Activated CD4-positive, alpha-beta T cell treated with anti-CD3 and anti-CD28 coated beads, Interleukin-2, Interleukin-6, amounts not matched to agents 100 ng/mL and 50 ng/mL, durations not matched to agents 16 hours and 8 hours (primary cell): ENCODE data around the gene NBAS.
"Not testable (repeated sequence)": the region's sequence is repeated elsewhere in the genome, so short reads cannot be mapped to it uniquely, and the experiment has no call there.

Source experiments
- DNase-seq: peaks from one replicate; pipeline ENCODE4 v3.0.0-alpha.2; 2020

Gene NBAS

DNA sequence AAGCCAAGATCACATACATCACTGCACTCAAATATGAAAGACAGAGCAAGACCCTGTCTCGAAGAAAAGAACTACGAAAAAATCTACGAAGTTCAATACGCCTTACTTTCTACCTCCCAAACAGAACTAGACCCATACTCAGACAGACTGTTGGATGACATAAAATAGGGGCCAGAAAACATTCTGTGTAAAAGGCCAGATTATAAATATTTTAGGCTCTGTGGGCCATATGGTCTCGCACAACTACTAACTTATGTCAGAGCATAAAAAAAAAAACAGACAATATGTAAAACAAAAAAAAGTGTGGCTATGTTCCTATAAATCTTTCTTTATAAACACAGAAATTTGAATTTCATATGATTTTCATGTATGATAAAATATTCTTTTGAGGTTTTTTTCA, 40.8 kb downstream of the NBAS start:
- DNase-seq = no peak

DNA sequence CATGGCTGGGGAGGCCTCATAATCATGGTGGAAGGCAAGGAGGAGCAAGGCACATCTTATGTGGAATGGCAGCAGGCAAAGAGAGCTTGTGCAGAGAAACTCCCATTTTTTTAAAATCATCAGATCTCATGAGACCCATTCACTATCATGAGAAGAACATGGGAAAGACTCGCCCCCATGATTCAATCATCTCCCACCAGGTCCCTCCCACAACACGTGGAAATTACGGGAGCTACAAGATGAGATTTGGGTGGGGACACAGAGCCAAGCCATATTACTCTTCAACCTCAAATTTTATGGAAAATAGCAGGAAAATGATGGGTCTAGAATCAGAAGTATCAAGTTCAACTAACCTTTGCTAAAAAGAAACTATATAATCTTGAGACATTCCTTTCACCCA, 42.4 kb downstream of the NBAS start:
- DNase-seq = not testable (repeated sequence)

DNA sequence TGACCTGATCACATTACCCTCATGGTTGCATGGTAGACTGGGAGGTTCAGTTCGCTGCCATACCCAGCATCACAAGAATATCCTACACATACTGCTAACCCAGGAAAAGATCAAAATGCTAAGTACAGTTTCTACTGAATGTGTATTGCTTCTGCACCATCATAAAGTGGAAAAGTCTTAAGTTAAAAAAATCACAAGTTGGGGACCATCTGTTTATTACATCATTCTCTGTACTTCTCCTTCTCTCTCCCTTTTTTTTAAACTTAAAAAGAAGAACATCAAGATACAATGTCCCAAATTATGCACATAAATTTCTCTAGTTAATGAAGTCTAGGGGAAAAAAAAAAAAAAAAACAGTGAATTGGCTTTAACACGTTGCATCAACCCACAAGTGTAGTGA, 43.3 kb downstream of the NBAS start:
- DNase-seq = no peak

DNA sequence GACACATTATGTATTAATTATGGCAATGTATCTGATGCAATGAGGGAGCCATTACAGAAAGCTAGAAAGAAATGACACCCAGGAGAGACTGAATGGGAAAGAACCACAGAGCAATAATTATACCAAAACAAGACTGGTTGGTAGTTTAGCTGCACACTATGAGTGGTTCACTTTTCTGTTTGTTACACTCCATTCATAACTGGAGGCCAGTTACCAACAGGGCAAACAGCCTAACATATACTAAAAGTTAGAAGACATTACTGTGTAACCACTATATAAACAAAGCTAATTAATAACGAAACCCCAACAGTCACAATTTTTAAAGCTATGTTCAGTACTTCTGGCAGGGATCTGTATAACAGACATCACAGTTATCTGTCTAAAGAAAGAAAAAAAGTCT, 49.4 kb downstream of the NBAS start:
- DNase-seq = peak; percentile 38

DNA sequence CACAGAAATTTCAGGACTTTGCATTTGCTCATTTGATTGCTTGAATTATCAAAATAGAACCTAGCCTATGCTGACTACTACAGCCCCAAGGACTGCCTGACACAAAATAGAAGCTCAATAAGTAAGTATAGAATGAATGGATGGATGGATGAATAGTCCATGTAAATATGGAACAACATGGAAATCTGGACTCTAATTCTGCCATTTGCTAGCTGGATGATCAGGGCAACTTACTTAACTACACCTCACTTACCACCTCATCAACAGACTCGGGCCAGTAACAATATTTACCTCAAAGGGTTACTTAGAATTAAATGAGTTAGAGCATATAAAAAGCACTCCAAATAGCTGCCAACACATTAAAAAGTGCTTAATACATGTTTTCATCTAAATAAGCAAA, 50.6 kb downstream of the NBAS start:
- DNase-seq = no peak

DNA sequence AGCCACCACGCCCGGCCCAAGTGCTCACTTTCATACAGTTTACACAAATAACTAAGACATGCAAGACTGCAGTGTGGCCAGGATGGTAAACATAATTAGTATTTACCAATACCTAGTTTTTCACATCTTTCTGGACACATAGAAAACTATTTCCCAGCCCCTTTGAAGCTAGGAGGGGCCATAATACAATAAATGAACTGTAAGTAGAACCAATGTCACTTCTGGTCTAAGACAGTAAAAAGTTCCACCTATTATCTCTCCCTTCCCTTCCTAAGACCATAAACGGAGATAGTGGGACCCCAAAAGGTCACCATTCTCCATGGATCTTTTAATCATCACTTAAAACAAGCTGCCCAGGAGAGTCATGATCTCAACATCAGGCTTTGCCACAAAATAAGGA, 51.0 kb downstream of the NBAS start:
- DNase-seq = no peak

DNA sequence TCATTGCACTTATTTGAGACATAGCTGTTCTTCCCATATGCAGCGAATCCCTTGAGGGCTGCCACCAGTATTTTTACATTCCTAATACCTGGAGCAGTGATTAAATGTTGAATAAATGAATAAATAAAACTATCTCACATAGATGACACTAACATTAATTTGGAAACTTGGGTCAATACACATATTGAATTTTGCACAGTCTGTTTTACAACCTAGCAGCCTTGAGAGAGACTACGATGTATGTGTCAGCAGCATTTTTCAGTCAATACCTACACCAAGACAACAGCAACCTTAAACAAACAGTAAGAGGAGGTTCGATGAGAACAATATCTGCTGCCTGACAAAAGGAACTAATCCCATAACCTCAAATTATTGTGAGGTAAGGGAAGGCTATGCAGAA, 53.4 kb downstream of the NBAS start:
- no peak for DNase-seq

DNA sequence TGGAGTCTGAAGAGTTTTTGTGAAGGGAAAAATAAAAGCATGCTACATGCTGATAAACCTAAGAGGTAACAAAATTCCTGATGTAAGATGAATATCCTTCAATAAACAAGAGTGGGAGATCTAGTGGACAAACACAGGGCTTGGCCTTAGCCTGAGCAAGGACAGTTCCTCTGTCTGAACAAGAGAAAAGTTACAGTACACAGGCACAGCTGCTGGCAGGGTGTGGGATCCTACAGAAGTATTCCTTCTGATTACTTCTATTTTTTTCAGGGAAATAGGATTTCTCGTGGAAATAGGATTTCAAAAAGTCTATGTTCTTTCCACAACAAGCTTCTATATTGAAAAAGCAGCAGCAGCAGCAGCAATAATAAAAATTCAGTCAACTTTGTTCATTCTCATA, 54.1 kb downstream of the NBAS start:
- DNase-seq = no peak

DNA sequence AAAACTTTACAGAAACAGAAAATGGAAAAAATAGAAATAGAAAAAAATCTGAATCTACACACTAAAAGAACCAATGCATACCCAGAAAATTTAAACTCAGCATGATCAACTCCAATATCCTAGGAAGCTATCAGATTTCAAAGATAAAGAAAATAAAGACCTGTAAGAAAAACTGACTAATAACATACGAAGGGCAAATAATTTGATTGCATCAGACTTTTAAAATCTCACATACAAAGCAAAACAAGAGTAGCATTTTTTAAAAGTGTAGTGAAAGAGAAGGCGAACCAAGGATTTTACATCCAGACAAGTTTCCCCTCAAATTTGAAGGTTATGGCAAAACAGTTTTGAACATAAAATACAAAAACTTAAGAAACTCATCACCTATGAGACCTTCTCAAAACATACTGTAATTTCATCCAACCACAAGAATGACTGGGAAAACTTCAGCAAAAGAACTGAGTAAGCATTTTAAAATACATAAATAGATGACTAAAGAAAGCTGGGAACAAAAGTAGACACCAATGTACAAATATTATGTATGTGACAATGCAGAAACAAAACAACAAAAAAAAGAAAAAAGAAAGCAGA, 54.8 kb downstream of the NBAS start:
- no peak for DNase-seq

DNA sequence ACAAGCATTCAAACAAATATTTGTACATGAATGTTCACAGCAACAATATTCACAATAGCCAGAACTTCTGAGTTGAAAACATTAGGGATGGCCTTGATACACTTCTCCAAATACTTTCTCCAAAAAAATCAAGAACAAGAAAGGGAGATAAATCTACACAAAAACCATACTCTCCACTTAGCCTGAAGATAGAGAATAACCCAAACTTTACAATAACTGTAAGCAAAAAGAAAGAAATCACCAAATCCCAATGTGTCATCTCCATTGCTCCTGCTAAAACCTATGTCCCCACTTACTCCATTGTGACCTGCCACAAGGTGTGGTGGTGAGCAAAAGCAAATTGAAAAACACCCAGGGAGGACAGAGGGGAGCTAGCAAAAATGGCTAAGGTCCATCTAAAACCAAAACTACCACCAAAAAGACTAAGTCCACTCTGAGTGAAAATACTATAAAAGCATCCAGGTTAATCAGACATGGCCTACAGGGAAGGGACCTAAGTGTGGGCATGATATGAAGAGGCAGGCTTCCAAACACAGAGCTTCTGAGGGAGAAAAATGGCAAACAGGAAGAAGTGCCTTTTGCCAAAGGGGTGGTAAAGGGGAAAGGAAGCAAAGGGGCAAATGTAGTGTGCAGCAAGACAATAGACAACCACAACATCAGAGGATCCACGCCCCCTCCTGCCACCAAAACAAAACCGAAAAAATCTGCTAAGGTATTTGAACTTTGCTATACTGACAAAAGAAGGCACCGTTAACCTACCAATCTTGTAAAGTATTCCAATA, 56.1 kb downstream of the NBAS start:
- no peak for DNase-seq

DNA sequence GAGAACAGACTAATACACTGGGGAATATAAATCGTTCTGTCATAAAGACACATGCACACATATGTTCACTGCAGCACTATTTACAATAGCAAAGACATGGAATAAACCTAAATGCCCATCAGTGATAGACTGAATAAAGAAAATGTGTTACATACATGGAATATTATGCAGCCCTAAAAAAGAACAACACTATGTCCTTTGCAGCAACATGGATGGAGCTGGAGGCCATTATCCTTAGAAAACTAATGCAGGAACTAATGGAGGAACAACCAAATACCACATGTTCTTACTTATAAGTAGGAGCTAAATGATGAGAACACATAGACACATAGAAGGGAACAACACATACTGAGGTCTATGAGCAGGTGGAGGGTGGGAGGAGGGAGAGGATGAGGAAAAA, 61.9 kb downstream of the NBAS start:
- DNase-seq = not testable (repeated sequence)

DNA sequence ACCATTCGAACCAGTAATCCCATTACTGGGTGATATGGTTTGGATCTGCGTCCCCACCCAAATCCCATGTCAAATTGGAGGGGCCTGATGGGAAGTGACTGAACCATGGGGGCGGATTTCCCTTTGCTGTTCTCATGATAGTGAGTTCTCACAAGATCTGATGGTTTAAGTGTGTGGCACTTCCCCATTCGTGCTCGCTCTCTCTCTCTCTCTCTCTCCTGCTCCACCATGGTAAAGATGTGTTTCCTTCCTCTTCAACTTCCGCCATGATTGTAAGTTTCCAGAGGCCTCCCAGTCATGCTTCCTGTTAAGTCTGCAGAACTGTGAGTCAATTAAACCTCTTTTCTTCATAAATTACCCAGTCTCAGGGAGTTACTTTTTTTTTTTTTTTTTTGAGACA, 62.6 kb downstream of the NBAS start:
- no peak for DNase-seq

DNA sequence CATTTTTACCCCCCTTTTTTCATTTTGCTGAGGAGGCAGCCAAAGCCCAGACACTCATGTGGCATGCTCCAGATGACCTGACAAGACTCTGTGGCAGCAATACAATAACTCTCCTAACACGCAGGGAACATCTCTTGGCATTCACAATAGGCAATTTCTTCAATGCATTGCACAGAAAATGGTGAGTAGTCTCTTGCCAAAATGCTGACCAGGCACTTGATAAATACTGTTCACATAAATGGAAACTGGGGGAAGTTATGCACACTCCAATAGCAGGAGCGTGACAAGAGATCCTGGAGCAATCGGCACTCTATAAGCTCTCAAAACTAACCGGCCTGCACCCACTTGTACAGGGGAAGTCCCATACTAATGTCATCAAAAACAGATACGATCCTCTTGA, 66.3 kb downstream of the NBAS start:
- no peak for DNase-seq

DNA sequence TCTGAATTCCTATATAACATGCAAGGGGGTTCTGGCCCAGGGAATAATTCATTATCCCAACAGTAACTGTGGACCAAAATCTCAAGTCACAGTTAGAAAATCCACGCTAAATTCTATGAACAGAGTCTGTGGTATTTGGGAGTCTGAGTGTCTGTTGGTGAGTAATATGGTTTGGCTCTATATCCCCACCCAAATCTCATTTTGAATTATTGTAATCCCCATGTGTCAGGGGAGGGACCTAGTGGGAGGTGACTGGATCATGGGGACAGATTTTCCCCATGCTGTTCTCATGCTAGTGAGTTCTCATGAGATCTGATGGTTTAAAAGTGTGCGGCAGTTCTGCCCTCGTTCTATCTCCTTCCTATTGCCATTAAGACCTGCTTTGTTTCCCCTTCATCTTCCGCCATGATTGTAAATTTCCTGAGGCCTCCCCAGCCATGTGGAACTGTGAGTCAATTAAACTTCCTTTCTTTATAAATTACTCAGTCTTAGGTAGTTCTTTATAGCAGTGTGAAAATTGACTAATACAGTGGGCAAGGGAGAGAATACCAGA, 68.3 kb downstream of the NBAS start:
- DNase-seq = no peak

DNA sequence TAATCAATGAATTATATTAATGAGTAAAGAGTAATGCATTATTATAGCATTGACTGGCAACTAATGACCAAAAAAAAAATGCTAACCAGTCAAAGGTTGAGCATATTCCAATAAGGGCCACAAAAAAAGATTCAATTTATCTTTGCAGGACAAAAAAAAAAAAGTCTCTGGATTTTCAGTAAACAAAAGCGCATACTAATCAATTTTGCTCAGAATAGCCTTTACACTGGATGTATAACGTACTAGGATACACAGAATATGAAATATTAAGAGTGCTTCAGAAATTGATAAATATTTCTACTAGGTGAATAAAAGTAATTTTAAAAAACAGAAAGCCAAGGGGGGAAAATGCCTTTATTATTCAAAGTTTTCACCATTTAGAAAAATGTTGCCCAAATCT, 74.4 kb downstream of the NBAS start:
- DNase-seq = no peak

DNA sequence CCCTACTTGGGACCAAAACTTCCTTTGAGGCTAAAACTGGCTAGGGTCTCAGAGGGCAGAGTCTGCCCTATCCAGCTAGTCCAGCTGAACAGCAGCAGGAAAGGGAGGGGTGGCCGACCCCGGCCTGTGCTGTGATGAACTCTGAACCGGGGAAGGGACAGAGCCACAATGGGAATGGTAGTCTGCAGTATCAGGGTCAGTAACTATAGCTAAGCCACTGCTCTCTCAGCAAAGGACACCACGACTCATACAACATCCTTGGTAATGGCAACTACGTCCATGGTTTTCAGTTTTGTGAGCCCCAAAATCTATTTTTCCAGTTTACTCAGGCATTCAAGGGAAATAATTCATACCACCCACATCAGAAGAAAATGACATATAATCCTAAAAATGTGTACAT, 75.2 kb downstream of the NBAS start:
- DNase-seq = no peak

DNA sequence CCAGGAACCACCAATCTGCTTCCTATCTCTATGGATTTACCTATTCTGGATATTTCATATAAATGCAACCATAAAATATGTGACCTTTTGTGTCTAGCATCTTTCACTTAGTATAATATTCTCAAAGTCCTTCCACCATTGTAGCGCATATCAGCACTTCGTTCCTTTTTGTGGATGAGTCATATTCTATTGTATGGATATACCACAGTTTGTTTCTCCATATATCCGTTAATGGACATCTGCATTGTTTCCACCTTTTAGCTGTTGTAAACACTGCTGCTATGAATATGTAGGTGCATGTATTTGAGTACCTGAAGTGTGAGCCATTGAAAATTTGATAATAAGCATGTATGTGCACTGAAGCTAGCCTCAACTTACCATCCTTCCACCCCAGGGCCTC, 80.1 kb downstream of the NBAS start:
- DNase-seq = no peak

DNA sequence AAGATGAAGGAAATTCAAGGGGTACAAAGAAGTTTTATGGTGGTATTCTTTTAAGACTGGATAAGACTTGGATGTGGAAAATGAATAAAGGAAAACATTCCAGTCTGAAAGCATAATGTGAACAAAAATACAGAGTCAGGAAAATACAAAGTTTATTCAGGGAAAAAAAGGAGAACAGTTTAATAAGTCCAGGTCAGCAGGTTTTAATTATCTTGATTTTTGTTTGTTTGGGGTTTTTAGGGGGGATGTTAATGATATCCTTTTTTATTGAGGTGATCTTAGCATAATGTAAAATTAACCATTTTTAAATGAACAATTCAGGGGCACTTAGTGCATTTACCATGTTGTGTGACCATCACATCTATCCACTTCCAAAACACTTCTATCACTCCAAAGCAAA, 80.6 kb downstream of the NBAS start:
- DNase-seq = no peak

DNA sequence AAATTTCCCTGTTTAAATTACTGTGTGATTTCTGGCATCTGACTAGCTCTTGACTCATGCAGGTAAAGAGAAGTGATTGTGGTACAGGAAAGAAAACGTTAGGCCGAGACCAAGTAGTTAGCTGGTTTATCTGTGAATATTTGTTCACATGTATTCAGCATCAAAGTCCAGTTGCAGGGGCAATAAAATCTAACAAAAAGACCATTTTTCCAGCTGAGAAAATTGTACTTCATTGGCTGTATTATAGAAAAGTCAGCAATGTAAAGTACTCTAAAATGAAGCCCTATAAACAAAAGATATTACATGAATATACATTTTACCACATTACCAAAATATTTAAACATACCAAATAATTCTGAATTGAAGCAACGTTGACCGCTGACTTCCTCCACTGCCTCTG, 88.3 kb downstream of the NBAS start:
- DNase-seq = no peak

DNA sequence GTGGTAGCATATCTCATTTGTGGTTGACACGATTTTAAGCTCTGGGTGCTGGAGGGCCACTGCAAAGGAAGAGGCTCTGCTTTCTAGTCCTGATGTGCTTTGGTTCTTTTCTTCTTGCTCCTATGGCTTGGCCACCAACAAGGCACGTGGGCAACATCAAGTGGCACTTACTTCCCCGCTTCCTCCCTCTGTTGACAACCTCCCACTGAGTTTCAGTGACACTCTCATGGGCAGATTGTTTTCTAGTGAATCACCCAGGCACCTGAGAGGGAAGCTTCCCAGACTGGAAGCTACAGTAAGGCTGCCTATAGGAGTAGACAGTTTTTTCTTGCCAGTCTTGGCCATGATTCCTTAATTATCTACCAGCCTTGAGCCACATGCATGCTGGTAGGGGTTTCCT, 89.0 kb downstream of the NBAS start:
- DNase-seq = no peak

DNA sequence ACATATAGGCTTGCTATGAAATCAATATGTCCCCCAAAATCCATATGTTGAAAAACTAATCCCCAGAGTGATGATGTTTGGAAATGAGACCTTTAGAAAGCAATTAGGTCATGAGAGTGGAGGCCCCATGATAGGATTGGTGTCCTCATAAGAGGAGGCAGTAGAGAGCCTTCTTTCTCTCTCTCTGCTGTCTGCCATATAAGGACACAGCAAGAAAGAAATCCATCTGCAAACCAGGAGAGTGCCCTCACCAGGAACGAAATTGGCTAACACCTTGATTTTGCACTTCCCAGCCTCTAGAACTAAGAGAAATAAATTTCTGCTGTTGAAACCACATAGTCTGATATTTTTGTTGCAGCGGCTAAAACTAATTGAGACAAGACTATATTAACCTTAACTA, 89.5 kb downstream of the NBAS start:
- DNase-seq = no peak

DNA sequence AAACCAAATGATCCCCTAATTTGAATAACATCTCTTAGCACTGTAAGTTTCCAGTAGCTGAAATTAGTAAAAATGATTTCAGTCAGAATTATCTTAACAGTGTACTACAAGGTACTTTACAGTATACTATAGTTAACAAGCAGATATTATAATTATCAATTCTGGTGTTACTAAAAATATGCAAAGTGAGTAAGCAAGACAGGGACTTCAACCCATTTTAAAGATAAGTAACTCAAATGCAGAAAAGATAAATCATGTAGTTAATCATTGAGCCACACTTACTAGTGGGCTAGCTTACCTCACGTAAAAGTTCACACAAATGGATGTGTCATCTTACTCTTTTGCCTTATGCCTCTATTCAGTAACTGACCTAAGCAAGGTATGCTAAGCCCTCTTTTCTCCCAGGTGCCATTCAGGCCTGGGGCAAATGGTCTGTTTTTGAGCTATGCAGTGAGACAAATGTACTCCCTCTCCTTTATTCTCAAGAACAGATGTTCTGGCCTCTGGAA, 101.0 kb downstream of the NBAS start:
- no peak for DNase-seq

DNA sequence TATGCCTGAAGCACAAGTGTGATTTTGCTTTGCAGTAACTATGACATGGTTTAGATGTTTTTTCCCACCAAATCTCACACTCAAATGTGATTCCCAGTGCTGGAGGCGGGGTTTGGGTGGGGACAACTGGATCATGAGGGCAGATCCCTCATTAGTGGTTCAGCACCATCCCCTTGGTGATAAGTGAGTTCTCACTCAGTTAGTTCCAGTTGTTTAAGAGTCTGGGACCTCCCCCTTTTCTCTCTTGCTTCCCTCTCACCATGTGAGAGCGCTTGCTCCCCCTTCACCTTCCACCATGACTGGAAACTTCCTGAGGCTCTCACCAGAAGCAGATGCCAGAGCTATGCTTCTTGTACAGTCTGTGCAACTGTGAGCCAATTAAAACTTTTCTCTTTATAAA, 102.9 kb downstream of the NBAS start:
- no peak for DNase-seq

DNA sequence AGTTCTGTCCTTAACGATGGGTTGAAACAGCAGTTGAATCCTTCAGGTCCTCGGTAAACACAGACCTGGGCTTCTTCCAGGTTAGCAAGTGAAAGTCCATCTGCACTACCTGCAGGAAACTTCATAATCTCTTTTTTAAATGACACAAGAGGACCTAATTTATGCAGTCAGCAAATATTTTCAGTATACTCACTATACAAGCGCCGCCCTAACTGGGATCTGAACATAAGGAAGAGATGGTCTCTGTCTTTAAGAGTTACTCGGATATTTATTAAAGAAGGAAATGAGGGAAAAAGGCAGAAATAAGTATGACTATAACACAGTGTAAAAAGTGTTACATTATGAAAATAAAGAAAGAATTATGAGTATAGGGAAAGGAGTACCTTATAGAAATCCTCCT, 103.3 kb downstream of the NBAS start:
- no peak for DNase-seq

DNA sequence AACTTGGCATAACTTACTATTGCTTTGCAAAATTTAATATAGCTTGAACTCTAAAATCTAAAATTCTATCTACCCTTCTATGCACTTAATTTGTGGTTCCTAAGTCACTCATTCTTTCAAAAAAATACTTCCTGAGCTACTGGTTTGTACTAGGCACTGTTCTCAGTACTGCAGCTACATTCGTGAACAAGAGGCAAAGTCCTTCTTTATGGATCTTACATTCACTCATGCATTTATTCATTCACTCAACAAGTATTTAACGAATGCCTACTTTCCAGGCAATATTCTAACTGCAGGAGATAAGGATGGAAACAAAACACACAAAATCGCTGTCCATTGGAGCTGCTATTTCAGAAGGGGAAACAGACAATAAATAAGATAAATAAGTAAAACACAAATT, 104.8 kb downstream of the NBAS start:
- DNase-seq = no peak
